NCI-H187 treated with DMSO at 0.1 percent for 48 hours (cell line): ENCODE data around the gene RNF14.

Experiments used
- DNase-seq: peaks from one replicate; lab custom pipeline; 2025; lab: John Stamatoyannopoulos, UW

Gene RNF14

DNA sequence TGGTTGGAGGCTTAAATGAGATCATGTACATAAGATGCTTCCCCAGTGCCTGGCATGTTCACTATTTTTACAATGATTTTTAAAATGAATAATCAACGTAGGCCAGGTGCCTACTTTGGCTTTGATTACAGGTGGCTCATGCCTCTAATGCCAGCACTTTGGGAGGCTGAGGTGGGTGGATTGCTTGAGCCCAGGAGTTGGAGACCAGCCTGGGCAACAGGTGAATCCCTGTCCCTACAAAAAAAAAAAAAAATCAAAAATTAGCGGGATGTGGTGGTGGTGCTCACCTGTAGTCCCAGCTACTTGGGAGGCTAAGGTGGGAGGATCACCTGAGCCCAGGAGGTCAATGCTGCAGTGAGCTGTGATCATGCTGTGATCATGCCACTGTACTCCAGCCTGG, 20.1 kb upstream of the RNF14 start:
- no peak for DNase-seq

GRCh38 chr5:141949511-141949910, 19.4 kb upstream of the RNF14 start:
- no peak for DNase-seq

DNA sequence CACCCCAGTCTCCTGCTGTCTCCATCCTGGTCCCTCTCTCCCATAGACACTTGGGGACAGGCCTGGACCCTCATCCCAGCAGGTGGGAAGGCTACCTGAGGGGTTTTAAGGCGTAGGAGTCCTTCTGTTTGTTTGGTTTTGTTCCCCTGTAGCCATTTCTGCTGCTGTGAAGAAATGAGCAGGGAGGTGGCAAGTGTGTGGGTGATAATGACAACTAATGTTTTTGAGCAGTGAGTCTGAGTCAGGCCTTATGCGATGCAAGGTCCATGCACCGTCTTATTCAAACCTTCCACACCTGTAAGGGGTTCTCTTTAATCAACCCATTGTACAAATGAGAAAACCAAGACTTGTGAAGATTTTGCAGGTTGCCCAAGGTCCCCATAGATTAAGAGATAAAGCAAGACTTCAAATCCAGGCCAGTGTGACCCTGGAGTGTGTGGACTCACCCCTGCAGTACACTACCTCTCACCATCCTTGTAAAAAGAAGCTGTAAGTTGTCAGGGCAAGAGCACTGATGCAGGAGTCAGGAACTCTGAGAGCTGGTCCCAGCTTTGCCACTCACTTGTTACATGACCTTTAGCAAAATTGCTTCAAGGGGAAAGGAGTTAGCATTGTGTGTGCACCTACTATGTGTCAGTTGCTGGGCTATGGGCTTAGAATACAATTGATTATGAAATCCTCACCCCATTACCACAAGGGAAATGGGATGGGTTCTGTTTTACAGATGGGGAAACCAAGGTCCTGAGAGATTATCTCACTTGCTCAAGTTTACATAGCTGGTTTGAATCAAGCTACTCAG, 18.5 kb upstream of the RNF14 start:
- DNase-seq, result no peak

DNA sequence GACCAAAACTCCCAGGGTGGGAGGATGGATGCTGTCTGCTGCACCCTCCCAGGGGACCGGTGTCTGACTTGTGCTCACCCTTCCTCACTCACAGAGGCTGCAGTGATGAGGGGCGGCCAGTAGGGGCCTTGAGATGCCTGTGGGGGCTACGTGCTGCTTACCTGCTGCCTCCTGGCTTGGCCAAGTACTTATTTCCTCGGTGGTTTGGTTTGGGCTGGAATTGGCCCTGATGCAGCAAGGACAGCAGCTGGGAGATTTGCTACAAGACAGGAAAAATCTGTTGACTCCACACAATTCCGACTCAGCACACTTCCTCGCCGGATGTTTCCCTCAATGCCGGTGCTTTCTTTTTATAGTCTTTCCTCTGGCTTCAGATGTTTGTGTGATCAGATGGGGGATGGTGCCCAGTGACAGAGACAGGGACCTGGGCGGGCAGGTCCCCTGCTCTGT, 17.5 kb upstream of the RNF14 start:
- DNase-seq, result no peak

DNA sequence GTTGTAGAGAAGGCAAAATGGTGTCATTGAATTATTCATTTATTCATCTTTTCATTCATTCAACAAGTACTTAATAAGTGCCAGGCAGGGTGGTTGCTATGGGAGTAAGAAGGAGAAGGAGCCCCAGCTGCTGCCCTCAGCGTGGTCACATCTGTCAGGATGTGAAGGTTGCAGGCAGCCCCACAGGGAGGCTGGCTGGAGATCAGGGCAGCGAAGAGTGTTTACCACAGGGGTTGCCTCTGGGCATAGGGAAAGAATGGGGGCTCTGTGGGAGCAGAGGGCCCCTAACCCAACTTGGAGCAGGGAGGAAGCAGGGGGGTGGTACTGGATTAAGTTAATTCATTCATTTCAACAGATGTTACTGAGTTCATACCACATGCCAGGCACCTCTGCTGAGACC, 16.9 kb upstream of the RNF14 start:
- DNase-seq, result no peak

DNA sequence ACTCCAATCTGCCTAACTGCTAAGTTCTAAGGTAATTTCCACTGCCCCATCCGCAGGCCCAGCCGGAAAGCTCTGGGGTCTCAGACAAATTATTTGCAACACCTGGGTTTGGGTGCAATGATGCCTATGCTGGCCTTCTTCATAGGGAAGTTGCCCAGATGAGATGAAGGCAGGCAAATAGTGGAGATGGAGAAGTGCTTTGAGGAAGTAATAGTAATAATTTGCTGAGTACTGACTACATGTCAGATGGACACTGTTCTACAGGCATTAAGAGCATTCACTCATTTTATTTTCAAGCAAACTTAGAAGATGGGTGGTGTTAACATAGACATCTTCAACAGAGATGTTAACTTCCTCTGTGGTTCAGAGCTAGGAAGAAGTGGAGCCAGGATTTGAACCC, 14.7 kb upstream of the RNF14 start:
- DNase-seq, result no peak

DNA sequence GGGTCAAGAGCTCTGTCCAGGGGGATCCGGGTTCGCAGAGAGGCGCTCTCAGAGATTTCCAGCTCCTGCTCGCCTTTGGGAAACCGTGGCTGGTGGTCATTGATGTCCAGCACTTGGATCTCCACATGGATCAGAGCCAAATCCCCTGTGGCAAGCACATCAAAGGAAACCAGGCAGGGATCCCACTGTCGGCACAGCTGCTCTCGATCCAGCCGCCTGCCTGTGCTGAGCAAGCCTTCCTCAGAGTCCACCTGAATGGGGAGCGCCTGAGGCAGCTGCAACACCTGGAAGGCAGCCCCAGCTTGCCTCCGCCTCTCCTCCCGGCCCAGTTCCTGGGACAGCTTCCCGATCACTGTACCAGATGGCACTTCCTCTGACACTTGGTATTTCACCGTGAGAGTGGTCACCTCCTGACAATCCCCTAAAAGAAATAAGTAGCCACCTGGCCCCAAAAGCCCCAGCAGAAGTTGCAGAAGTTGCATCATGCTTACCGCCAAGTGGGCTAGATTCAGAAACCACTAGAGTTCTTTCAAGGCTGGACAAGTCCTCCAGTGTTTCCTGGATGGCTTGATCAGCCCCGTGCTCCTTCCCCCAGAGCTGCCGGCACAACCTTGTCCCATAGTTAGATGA, 11.4 kb upstream of the RNF14 start:
- DNase-seq, result no peak

DNA sequence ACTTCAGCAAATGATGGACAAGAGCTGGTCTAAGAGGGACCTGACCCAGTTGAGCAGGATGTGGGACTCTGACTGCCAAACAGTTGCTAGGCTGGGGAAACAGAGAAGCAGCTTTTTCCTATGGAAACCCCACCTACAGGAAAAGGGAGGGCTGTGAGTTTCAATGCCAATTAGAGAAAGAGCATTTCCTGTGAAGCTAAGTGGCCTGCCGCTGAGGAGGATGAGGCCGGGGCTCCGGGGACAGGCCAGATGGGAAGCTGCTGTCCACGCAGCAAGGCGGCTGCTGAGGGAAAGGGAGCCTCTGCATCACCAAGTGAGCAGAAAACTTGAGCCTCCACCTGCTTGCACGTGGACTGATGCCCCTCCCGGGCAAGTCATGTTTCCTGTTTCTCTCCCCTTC, 10.8 kb upstream of the RNF14 start, which contains the start of gene PCDH12:
PCDH12 (minus strand) TSS at position 90 of the 400 bp plus-strand sequence. CDS start 351 bp downstream, outside the sequence.
- DNase-seq, result no peak

DNA sequence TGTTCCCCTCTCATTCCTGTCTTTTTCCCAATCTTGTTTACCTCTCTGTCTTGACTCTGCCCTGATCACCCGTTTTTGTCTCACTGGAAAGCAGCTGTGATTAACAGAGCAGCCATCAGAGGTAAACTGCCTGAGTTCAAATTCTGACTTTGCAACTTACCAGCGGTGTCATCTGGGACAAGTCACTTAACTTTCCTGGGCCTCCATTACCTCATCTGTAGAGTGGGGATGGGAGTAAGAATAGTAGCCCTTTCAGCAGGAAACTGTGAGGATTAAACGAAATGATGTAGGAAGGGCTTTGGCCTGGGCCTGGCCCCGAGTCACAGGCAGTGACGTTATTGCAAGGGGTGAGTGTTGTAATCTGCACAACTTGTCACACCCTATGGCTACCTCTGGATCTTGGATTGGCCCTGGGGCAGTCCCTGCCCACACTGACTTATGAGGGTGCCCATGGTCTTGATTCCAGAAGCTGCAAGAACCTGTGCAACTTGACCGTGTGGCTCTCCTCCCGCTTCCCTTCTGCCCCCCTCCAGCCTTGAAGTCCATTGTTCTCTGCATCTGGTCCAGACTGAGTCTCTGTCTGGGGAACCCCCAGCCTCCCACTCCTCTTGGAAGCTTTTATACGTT, 10.2 kb upstream of the RNF14 start:
- DNase-seq, result no peak

GRCh38 chr5:141960018-141960417, 8.9 kb upstream of the RNF14 start:
- DNase-seq, result no peak

GRCh38 chr5:141960449-141961323, 8.2 kb upstream of the RNF14 start:
- DNase-seq, result no peak

GRCh38 chr5:141961466-141961865, 7.4 kb upstream of the RNF14 start:
- no peak for DNase-seq

DNA sequence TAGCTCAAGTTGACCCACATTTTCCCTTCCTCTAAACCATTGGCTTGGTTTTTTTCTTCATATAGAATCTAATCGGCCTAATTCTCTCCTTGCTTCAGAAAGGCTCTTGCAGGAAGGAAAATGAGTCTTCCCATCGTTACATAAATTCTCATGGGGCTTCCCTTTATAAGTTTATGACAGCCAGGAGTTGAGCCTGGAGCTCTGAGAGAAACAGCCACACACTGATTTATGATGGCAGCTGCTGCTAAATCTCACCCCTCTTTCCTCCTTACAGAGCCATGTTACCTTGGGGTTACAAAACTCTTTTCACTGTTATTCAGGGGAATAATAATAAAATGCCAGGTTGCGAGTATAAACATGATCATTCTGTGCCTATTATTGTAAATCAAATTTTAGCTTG, 5.2 kb upstream of the RNF14 start:
- no peak for DNase-seq

GRCh38 chr5:141965071-141965470, 3.8 kb upstream of the RNF14 start:
- no peak for DNase-seq

DNA sequence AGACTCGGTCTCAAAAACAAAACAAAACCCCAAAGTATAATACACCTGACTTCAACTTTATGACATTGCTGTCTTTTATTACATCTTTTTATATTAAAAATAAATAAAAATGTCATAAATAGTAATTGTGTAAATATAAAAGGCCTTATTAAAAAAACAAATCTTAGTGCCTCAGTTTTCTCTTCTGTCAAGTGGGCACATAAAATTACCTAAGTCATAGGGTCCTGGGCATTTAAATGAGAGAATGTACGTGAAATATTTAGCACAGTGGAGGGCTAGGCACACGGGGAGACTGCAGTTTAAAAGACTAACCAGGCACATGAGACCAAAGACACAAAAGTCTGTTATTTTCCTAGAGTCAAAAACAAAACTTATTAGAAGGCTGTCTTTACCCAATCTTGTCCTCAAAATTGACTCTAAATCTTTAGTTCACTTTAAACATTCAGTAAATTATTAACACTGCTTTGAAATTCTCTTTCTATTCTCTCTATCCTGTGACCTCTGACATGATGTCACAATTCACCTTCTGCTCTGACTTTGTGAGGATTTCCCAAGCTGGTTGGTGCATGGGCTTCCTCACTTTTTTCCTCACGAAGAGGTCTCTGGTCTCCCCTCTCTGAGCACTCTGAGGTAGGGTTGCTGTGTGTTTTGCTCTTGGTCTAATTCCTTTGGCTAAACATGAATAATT, 2.5 kb upstream of the RNF14 start:
- DNase-seq, result no peak

GRCh38 chr5:141966963-141967333, 2.0 kb upstream of the RNF14 start:
- DNase-seq, result no peak

DNA sequence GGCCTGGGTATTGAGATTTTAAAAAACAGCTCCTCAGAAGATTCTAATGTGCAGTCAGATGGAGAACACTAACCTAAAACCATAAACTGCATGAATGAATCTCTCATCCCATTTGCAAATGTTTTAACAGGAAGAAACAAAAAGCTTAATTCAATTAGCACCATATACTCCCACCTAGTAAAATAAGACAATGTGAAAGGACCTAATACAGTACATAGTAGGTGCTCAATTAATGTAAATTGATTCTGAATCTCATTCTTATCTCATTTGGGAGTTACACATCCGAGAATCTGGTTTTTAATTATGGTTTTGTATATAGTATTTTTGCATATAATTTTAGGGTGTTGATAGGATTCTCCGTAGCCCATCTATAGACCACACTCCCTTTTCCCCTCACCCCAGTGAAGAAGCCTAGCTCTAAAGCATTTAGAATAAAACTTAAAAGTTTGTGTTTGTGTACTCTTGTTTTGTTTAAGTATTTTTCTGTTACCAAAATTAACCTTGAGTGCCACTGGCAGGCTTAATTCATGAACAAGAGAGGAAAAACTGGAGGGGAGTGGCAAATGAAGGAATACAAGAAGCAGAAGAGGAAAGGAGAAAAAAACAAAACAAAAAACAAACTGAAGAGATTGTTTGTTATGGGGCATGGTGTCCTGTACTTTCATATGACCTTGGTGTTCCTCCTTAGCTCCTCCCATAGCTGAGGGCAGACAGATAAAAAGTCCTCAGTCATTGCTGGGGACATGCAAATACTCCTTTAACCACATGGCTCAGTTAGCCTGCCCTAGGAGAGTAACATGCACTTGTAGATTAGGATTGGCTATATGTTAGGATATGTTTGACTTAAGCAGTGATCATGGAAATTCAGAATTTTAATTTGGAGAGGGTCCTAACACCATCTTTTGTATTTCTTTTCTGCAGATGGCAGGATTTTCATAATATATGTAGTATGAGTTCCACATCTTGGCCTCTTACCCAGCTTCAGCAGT, 1.2 kb downstream of the RNF14 start:
- no peak for DNase-seq

DNA sequence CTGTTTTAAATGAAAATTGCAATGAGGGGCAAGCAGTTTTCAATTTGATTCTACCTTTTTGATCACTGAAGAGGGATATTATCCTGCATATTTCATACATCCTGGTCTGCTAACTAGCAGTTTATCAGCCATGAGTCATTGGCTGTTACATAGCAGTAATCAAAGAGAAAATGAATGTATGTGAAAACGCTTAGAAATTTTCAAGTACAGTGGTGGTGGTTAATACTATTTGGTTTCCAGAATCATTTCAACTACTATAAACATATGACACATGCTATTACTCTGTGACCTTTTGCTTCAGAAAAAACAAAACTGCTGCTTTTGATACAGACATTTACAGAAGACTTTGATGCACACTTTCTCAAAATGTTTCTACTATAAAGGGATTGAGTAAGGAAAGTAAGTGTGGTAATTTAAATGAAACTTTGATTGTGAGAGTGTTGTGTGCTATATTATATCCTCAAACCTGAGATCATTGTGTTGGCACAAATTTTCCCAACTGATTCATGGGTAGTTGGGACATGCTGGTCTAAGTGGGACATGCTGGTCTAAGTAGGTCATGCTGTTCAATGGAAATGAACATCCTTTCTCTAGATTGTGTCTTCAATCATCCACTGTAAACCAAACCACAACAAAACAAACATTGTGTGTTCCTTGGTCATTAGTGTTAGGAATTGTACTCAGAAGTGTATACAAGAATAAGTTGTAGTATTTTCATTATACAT, 5.1 kb downstream of the RNF14 start:
- DNase-seq, result no peak

GRCh38 chr5:141976176-141976575, 7.3 kb downstream of the RNF14 start:
- no peak for DNase-seq

DNA sequence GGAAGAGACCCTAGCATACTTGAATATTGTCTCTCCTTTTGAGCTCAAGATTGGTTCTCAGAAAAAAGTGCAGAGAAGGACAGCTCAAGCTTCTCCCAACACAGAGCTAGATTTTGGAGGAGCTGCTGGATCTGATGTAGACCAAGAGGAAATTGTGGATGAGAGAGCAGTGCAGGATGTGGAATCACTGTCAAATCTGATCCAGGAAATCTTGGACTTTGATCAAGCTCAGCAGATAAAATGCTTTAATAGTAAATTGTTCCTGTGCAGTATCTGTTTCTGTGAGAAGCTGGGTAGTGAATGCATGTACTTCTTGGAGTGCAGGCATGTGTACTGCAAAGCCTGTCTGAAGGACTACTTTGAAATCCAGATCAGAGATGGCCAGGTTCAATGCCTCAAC, 9.5 kb downstream of the RNF14 start:
- no peak for DNase-seq
